ENCODE data around the gene ARL8B. TPM values are rescaled to one million over a fixed set of nuclear protein-coding genes. Genes with fewer than 3 reads are reported as not detected.
"Not testable (repeated sequence)": the region's sequence is repeated elsewhere in the genome, so short reads cannot be mapped to it uniquely, and the experiment has no call there.

The ARL8B gene
- total and polyA plus RNA-seq, 3 donors from 2014 or later, result 50.1 to 60.4 (median 54.5) TPM

- intact Hi-C loops (cut with DNase I; ENCODE audit: low total_unique reads), result no loop called here
- Histone ChIP-seq H3K4me3 (no peak overlapping the region), H3K4me1 (no peaks in the 10 kb centered on the region), H3K36me3 (ENCODE audit: low read depth, missing control alignments) (no peaks in the 10 kb centered on the region), H3K27me3 (no peaks in the 10 kb centered on the region), H3K9me3 (no peaks in the 10 kb centered on the region), H3K27ac (no peak overlapping the region)
- TF ChIP-seq POLR2A (IDR thresholded peaks at IDR 0.05) (no peak), CTCF (IDR thresholded peaks at IDR 0.05) (no peak)
- 90 to 93% methylated on average over 12 to 15 of the region's 15 CpGs for WGBS, 2 donors
- DNase-seq, result no peak
These were observed 41.1 kb upstream of the ARL8B start for GRCh38 chr3:5080779-5081550.

GRCh38 chr3:5081973-5082788, 39.9 kb upstream of the ARL8B start:
- H3K4me1 ChIP-seq; DNase-seq; H3K36me3 ChIP-seq (ENCODE audit: low read depth, missing control alignments); H3K4me3 ChIP-seq; intact Hi-C loops (cut with DNase I; ENCODE audit: low total_unique reads); H3K27me3 ChIP-seq; H3K9me3 ChIP-seq; H3K27ac ChIP-seq: not testable (repeated sequence)
- WGBS, 2 donors, result 70 to 77% methylated on average over 18 of the region's 18 CpGs

- H3K4me3 ChIP-seq, result no peak overlapping the region
- H3K9me3 ChIP-seq, result no peaks in the 10 kb centered on the region
- DNase-seq, result no peak
- H3K4me1 ChIP-seq, result no peaks in the 10 kb centered on the region
- no peak overlapping the region for H3K27ac ChIP-seq
- no peaks in the 10 kb centered on the region for H3K27me3 ChIP-seq
- intact Hi-C loops (cut with DNase I; ENCODE audit: low total_unique reads), result no loop called here
- no peak for TF ChIP-seq CTCF (IDR thresholded peaks at IDR 0.05)
- no peak for TF ChIP-seq POLR2A (IDR thresholded peaks at IDR 0.05)
- H3K36me3 ChIP-seq (ENCODE audit: low read depth, missing control alignments), result no peaks in the 10 kb centered on the region
- WGBS, 2 donors, result 80 to 83% methylated on average over 7 of the region's 7 CpGs
These were observed 39.3 kb upstream of the ARL8B start for GRCh38 chr3:5082789-5083115.

GRCh38 chr3:5084224-5084623, 37.9 kb upstream of the ARL8B start:
- Histone ChIP-seq H3K9me3 (no peaks in the 10 kb centered on the region), H3K4me1 (no peaks in the 10 kb centered on the region), H3K36me3 (ENCODE audit: low read depth, missing control alignments) (no peaks in the 10 kb centered on the region), H3K27ac (no peak overlapping the region), H3K4me3 (no peak overlapping the region), H3K27me3 (no peaks in the 10 kb centered on the region)
- WGBS, 2 donors, result 89 to 95% methylated on average over 5 of the region's 5 CpGs
- no peak for DNase-seq
- TF ChIP-seq CTCF (IDR thresholded peaks at IDR 0.05), result no peak
- no peak for TF ChIP-seq POLR2A (IDR thresholded peaks at IDR 0.05)
- intact Hi-C loops (cut with DNase I; ENCODE audit: low total_unique reads), result no loop called here

GRCh38 chr3:5086708-5087107, 35.4 kb upstream of the ARL8B start:
- Histone ChIP-seq H3K27ac (no peak overlapping the region), H3K36me3 (ENCODE audit: low read depth, missing control alignments) (no peaks in the 10 kb centered on the region), H3K9me3 (no peaks in the 10 kb centered on the region), H3K4me1 (no peaks in the 10 kb centered on the region), H3K4me3 (no peak overlapping the region), H3K27me3 (no peaks in the 10 kb centered on the region)
- intact Hi-C loops (cut with DNase I; ENCODE audit: low total_unique reads), result no loop called here
- no peak for DNase-seq
- 88 to 89% methylated on average over 1 of the region's 1 CpG for WGBS, 2 donors
- TF ChIP-seq POLR2A (IDR thresholded peaks at IDR 0.05), result no peak
- TF ChIP-seq CTCF (IDR thresholded peaks at IDR 0.05), result no peak

Data from testis (tissue), 3 donors.